Stimulated activated CD8-positive, alpha-beta memory T cell treated with anti-CD3 and anti-CD28 coated beads, Interleukin-2, amount 100 ng/mL, for 48 hours (primary cell): ENCODE measurements around the gene ERGIC1.
"Not testable (repeated sequence)": the region's sequence is repeated elsewhere in the genome, so short reads cannot be mapped to it uniquely, and the experiment has no call there.

Experiments used
- DNase-seq, 2 donors: peaks; one replicate each; pipeline ENCODE4 v3.0.0-alpha.2; 2020; ENCODE audit warnings: low read depth in 2 of 2

The ERGIC1 gene

DNA sequence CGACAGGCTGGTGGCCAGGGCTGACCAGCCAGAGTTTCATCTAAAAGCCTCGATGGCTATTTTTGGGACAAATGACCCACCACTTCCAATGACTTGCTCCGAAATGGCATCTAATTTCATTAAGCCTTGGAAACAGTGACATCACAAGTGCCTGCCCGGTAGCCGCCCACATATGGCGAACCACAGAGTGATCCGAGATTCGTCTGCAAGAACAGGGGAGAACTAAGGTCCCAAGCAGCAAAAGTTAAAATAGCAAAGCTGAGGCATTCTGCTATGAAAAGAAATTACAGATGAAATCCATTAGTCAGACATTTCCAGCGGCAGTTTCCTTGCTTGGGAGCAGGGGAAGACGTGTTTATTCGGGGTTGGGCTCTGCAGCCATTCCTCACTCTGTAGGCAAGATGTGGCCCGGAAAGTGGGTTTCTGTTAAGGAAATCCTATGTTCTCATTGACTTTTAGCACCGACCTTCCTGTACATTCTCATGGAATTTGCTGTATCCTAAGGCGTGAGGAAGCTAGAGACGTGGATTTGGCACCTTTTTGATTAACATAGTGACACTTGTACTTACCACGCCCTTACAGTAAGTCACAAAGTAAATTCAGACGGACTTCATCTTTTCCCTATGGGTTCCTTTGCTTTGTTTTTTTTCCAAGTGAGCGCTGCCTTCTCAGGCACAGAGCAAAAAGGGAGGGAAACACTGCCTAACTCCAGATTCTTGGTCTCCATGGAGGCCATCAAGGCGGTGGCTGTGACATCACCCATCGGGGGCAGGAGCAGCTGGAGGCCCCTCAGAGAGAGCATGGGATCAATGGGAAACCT, 45.1 kb downstream of the ERGIC1 start:
- DNase-seq, result peak in 1 of 2 donors; percentile 36

DNA sequence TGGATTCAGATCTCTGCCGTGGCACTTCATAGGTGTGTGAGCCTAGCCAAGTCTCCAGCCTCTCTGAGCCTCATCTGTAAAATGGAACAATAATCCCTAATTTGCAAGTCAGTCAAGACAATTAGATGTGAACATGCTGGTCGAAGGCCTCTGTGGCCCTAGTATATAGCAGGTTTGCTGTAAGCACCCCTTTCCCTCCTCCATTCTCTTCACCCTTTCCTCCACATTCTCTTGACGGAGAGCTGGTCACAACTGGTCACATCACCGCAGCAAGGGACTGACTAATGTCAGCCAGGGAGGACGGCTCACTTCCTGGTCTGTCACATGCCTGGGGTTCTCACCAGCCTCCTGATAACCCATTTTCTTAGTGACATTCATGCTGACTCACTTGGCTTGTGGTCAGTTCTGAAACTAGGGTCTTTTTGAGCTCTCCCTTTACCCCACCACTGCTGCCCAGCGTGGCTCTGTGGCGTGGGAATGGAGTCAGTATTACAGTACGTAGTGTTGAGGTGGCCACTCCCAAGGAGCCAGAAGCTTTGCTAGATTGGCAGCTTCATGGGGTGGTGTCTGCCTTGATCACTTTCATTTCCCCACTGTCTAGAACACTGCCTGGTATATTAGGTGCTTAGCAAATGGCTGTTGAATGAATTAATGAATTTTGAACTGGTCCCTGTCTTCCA, 47.8 kb downstream of the ERGIC1 start:
- peak; percentile 7 to 17 for DNase-seq

DNA sequence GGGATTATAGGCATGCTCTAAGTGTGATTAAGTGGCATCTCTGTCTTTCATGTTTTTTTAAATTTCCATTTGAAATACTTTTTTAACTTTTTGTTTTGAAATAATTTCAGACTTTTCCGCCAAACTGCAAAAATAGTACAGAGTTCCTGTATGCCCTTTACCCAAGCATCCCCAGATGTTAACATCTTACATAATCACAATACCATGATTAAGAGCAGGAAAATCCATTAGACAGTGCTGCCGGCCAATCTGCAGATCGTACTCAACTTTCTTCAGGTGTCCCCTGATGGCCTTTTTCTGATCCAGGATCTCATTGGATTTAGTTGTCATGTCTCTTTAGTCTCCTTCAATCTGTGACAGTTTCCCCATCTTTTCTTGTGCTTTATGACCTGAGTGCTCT, 49.0 kb downstream of the ERGIC1 start:
- DNase-seq, result no peak

DNA sequence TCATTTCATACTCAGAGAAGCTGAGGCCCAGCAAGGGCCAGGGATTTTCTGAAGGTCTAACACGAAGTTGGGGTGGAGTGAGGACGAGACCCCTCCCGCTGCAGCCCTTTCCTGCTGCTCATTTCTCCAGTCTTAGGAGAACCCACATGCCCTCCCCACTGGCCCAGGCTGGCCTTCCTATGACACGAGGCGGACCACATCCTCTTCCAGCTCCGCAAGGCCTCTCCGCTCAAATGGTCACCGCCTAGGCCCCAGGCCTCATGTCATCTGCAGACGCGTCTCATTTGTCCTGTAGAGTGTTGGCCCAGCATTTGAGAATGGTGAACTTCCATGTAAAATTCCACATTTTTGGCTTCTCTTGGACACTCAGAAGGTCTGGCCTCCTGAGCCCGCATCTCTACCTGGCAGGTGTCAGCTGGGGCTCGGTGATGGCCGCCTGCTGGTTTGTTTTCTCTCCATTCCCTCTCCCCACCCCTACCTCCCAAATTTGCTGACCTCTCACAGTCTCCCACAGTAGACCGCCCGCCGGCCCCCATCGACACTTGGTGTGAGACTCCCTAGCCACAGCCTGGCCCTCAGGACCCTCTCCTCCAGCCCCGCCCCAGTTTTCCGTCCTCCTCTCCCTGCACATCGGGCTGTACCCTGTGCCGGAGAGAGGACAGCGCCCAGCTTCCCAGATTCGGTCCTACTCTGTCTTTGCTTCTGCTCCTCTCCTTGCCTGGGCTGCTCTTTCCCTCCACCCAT, 51.7 kb downstream of the ERGIC1 start:
- no peak for DNase-seq

DNA sequence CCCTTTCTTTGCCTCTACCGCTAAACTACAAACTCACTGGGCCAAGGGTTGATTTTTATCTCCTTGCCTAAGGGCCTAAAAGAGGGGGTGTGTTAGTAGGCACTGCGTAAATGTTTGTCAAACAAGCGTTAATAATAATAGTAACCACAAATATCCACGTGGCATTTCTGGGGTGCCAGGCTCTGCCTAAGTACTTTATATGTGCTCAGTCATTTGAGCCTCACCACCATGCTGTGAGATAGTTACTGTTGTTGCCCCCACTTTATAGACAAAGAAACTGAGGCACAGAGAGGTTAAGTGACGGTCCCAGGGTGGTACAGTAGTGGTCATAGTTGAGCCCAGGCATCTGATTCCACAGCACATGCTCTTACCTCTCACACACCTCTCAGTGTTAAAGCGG, 52.4 kb downstream of the ERGIC1 start:
- DNase-seq, result no peak

DNA sequence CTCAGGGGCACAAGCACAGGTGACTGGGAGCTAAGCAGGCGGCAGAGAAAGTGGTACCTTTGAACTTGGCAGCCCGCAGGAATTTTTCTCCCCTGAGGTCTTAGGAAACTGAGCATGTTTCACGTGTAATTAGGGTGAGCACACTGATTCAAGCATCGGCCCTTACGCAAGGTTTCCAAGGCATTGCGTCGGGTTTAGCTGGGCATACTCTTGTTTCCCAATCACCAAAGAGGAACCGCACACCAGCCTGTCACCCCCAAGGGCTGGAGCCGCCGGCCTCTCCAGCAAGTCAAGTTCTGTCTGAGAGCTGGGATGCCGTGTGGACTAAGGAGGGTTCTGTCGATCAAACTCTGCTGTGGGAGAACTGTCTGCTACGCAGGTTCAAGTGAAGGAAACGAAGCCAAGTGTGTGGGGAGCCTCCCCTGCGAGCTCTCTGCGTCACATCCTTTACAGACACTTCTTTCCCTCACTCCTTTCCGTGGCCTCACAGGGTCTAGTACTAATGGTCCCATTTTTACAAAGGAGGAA, 53.0 kb downstream of the ERGIC1 start:
- DNase-seq, result no peak

DNA sequence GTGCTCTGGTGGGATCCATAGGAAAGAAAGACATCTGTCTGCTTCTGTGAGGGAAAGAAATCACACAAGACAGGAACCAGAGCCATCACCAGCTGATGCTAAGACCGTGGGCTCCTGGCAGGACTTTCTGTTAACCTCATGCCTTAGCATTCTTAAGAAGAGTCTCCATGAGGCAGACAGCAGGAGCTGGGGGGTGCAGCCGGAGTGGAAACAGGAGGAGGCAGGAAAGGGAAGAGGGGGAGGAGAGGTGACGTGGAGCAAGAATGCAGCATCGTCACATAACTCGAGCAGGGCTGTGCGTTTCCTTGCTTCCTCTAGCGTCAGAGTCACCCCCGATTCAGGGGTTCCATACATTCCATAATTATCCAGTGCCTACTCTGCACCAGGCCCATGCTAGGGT, 53.6 kb downstream of the ERGIC1 start:
- DNase-seq, result no peak

DNA sequence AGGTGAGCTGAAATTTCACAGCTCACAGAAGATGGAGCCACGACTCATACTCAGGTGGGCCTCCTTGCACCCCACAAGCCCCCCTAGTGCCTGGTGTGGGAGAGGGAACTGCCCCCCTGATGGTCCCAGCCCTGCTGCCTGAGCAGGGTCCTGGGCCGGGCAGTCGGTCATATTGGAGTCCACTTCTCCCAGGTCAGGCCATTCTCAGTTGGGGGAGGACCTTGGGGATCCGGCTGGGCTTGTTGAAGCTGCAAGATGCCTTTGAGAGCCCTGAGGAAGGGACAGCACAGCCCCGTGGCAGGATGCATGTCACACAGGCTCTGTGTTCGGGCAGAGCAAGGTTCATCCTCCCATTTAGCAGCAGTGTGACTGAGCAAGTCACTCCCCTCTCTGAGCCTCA, 56.6 kb downstream of the ERGIC1 start:
- no peak for DNase-seq

DNA sequence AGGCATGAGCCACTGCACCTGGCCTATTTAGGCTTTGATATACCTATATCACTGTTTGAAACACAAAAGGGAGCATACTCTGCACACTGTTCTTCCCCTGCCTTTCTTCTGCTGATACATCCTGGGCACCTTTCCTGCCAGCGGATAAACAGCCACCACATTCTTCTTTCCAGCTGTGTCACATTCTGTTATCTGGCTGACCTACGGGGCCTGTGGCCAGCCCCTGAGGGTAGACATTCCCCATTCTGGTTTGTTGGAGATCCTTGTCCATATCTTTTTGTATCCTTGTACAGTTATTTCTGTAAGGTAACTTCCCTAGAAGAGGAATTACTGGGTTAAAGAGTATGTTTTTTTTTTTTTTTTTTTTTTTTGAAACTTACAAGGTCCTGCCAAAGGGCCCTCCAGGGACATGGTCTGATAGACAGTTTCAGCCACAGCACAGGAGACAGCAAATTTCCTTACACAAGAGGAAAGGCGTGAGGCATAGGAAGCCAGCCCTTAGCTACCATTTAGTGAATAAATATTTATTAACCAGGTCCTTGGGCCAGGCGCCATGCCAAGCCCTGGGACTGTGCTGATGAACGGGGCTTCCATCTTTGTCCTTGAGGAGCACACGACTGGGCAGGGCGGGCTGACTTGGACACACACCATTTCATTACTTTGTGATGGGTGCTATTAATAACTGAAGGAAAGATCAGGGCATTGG, 57.8 kb downstream of the ERGIC1 start:
- no peak for DNase-seq

DNA sequence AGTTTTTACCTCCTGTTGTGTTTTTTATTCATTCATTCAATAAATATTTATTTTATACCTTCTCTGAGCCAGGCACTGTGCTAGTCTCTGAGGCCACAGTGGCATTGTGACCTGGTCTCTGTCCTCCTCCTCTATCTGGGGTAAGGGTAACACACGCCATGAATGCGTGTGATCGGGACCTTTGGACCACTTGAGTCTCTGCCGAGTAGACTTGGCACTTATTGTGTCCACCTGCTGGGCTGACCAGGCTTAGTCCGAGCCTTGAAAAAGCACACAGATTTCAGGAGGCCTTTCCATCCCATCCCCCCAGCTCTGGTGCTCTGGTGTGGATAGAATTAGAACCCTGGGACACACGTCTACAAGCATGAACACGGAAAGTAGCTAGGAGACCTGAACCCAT, 58.7 kb downstream of the ERGIC1 start:
- no peak for DNase-seq

DNA sequence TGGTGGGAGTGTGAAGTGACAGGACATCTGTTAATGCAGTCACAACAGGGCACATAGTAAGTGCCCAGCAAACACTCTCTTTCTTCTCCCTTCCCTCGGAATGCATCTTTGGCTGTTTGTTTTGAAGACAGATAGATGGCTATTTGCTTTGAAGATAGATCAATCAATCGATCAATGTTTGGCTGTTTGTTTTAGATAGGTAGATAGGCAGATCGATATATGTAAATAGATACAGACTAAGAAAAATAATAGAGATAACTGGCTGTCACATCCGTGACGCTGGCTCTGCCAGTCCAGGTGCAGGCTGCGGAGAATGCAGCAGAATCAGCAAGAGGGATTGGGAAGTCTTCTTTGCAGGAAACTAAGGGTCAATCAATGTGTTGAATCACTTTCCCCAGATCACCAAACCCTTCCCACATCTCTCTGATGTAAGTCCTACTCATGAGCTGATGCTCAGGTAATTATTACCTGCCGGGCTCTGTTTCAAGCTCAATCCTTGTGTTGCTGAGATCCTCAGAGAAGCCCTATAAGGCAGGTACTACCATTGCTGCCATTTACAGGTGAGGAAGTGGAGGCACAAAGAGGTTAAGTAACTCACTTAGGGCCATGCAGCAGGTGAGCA, 60.8 kb downstream of the ERGIC1 start:
- no peak for DNase-seq

DNA sequence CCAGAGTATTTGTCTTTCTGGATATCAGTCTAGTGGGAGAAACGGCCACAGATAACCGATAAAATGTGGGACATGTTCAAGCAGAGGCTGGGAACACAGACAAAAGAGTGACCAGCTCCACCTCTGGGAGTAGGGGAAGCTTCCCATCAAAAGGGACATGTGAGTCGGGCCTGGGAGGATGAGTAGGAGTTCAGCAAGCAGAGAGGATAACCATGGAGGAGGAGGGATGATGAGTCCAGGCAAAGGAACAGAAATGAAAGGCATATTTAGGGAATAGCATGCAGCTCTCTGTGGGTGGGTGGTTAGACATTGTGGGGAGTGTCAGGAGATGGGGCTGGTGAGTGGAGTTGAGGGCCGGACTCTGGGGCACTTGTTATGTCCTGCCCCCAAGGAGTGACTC, 61.5 kb downstream of the ERGIC1 start:
- DNase-seq, result no peak

DNA sequence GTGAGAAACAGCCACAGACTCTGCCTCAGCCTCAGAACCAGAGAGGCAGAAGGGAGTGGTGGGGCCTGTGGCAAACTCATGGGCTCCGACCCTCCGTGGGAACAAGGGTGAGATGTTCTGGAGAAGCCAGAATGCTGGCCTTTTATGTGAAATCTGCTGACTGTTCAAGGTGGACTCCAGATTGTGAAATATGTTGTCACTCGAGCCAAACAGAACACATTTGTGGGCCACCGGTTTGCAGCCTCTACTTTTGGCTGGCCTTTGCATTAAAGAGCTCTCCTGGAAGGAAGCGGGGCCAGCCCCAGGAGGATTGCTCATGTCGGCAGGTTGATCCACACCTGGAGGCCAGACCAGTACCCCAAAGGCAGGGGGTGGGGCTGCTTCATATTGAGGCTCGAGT, 62.4 kb downstream of the ERGIC1 start:
- DNase-seq, result no peak

DNA sequence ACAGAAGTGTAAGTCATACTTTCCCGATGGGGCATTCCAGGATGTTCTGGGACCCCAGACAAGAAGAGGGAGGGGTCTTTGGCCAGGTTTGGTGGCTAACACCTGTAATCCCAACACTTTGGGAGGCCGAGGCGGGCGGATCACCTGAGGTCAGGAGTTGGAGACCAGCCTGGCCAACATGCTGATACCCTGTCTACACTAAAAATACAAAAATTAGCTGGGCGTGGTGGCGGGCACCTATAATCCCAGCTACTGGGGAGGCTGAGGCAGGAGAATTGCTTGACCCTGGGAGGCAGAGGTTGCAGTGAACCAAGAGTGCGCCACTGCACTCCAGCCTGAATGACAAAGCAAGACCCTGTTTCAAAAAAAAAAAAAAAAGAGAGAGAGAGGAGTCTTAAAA, 63.0 kb downstream of the ERGIC1 start:
- DNase-seq, result not testable (repeated sequence)

DNA sequence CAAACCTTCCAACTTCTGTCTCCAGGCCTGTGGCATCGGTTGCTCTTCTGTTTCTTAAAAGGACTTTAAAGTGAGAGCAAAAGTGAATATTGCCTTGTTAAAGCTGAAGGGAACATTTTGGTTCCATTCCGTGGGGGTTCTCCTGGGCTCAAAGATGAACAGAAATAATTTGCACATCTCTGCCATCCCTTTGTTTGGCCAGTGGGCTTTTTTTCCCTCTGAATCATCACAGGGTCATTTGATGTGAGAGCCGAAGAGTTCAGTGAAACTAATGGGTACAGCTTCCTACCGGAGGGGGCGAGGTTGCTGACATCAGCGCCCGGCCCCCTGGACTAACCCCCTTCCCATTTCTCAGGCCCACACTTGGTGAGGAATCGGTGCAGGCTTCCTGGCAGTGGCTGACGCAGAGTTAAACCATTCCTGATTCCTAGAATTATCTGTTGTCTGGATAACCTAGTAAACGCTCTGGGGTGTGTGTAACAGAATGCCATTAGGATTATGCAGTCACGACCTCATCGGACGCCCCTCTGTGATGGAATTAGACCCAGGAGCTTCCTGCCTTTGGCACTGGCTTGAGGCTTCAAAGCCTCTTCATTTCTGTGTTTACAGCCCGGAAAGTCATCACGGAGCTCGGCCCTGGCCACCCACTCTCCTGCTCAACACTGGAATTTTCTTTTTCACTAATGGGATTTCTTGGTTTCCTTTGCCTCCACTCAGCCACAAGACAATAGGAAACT, 63.6 kb downstream of the ERGIC1 start:
- DNase-seq, result no peak

DNA sequence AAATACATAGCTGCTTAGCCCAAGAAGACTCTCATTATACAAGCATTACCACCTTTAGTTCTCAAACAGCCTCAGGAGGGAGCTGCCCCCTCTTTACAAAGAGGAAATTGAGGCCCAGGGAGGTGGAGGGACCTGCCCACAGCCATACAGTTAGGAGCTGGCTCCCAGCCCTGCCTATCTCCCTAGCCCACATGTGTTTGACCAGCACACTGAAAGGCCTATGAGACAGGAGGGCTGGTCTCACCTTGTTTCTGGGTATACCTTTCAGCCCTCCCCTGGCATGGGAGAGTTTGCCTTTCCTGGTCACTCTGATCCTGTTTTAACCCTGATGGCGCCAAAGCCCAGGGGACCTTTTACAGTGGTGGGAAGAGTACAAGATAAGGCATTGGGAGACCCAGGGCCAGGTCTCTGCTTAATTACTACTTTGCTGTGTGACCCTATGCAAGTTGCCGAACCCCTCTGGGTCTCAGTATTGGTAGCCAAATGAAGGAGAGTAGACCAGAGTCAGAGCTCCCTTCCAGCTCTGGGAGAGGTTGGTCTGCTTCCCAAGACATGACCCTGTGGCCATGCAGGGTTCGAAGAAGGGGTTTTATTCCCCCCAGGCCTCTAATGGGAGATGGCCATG, 64.3 kb downstream of the ERGIC1 start:
- DNase-seq, result no peak

DNA sequence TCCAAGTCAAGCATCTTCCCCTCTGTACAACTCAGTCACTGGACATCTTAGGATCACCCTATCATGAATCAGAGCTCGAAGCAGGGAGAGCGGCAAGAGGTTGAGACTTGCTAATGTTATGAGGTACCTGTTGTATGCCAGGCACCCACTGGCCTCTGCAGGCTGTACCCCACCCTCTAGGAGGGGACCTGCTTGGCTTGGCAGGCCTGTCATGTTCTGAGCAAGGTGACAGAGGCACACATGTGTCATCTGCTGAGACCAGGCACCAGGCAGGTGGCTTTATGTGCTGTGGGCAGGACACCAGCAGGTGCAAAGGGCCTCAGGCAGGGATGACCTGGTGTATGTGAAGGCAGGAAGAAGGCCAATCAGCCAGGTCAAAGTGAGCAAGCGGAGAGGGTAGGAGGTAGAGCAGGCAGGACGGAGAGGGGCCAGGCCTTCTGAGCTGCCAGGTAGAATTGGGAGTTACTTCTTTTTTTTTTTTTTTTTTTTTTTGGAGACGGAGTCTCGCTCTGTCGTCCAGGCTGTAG, 64.9 kb downstream of the ERGIC1 start:
- DNase-seq, result no peak

DNA sequence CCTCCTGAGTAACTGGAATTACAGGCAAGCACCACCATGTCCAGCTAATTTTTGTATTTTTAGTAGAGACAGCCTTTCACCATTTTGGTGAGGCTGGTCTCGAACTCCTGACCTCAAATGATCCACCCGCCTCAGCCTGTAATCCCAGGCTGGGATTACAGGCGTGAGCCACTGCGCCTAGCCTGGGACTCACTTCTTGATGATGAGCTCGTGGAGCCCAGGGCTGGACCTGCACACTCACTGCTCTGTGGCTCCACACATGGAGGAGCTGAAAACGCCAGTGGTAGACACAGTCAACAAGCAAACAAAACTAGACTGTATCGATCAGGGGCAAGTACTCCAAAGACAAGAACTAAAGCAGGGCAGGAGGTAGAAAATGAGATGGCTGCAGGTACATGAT, 65.4 kb downstream of the ERGIC1 start:
- no peak for DNase-seq

DNA sequence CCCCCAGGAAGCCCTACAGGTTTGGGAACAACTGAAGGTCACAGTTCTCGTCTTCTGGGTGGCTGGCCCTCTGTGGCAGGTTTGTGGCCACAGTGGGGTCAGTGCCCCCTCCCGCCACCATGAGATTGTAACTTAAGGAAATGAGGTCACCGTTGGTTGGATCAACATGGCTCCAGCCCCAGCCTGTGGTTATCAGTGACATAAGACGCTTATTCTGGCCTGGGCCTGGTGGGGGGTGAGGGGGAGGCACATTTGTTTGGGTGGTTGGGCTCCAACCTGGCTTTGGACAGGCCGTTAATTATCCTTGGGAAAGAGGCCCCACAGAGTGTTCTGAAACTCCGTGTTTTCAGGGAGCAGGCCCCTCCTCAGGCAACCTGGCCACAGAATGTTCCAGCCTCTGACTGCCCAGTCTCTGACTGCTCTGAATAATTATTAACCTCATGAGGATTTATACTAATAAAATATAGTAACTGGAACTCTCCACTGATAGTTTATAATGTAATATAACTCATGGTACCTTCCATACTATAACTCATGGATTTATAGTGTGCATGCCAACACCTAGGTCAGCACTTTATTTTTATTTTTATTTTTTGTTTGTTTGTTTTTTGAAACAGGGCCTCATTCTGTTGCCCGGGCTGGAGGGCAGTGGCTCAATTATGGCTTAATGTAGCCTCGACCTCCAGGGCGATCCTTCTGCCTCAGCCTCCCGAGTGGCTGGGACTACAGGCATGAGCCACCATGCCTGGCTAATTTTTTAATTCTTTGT, 67.1 kb downstream of the ERGIC1 start:
- no peak for DNase-seq
